Trophoblast cell (in vitro differentiated cells and primary cell): ENCODE measurements around the gene SLC22A5.

Source experiments
- DNase-seq, 2 donors: peaks; one replicate each; pipeline ENCODE4 v3.0.0-alpha.2; 2016
- H2AFZ ChIP-seq: 2 replicates; pipeline ENCODE4 v1.6.1; 2013; ENCODE audit warnings: low read length, moderate library complexity, mild to moderate bottlenecking; ENCODE audit not compliant: insufficient read depth, poor library complexity
- H2AK5ac ChIP-seq: 2 replicates; pipeline ENCODE4 v1.6.1; 2013; ENCODE audit warnings: mild to moderate bottlenecking, low read length
- H2BK120ac ChIP-seq: 2 replicates; pipeline ENCODE4 v1.6.1; 2013; ENCODE audit warnings: low read length, mild to moderate bottlenecking, moderate library complexity; ENCODE audit not compliant: insufficient read depth, poor library complexity
- H2BK12ac ChIP-seq: 2 replicates; pipeline ENCODE4 v1.6.1; 2013; ENCODE audit warnings: mild to moderate bottlenecking, low read length, moderate library complexity
- H2BK5ac ChIP-seq: 2 replicates; pipeline ENCODE4 v1.6.1; 2013; ENCODE audit warnings: low read length, low read depth, moderate library complexity, mild to moderate bottlenecking; ENCODE audit not compliant: poor library complexity
- H3K14ac ChIP-seq: 2 replicates; pipeline ENCODE4 v1.6.1; 2013; ENCODE audit warnings: mild to moderate bottlenecking, low read length
- H3K18ac ChIP-seq: 2 replicates; pipeline ENCODE4 v1.6.1; 2013; ENCODE audit warnings: mild to moderate bottlenecking, low read length
- H3K23ac ChIP-seq: 2 replicates; pipeline ENCODE4 v1.6.1; 2013; ENCODE audit warnings: low read length
- H3K27ac ChIP-seq: 2 replicates; pipeline ENCODE4 v1.5.1; 2013; ENCODE audit warnings: low read depth, mild to moderate bottlenecking, inconsistent platforms, low read length, moderate library complexity
- H3K27me3 ChIP-seq: 2 replicates; pipeline ENCODE4 v1.6.1; 2013; ENCODE audit warnings: inconsistent platforms, mild to moderate bottlenecking, low read length, moderate library complexity; ENCODE audit not compliant: insufficient read depth
- H3K36me3 ChIP-seq, 2 experiments: 1 replicate in 1 of 2; 2 replicates in 1 of 2; pipeline ENCODE4 v1.6.1; 2013; ENCODE audit warnings: low read length in 2 of 2, mild to moderate bottlenecking in 2 of 2, moderate library complexity in 1 of 2; ENCODE audit not compliant: insufficient read depth in 2 of 2, control insufficient read depth in 1 of 2
- H3K4ac ChIP-seq: 2 replicates; pipeline ENCODE4 v1.6.1; 2013; ENCODE audit warnings: low read depth, mild to moderate bottlenecking, low read length, moderate library complexity
- H3K4me1 ChIP-seq, 2 experiments: 1 replicate in 1 of 2; 2 replicates in 1 of 2; pipeline ENCODE4 v1.6.1; 2013; ENCODE audit warnings: low read length in 2 of 2, mild to moderate bottlenecking in 2 of 2, moderate library complexity in 1 of 2; ENCODE audit not compliant: insufficient read depth in 2 of 2, control insufficient read depth in 1 of 2
- H3K4me2 ChIP-seq: 2 replicates; pipeline ENCODE4 v1.6.1; 2013; ENCODE audit warnings: inconsistent platforms, mild to moderate bottlenecking, low read length, moderate library complexity
- H3K4me3 ChIP-seq: 2 replicates; pipeline ENCODE4 v1.5.1; 2013; ENCODE audit warnings: mild to moderate bottlenecking, low read depth, low read length, inconsistent platforms
- H3K79me1 ChIP-seq: one replicate; pipeline ENCODE4 v1.6.1; 2013; ENCODE audit warnings: low read length
- H3K79me2 ChIP-seq: 2 replicates; pipeline ENCODE4 v1.6.1; 2013; ENCODE audit warnings: low read length, mild to moderate bottlenecking; ENCODE audit not compliant: control insufficient read depth, insufficient read depth, poor library complexity
- H3K9ac ChIP-seq: 2 replicates; pipeline ENCODE4 v1.6.1; 2013; ENCODE audit warnings: mild to moderate bottlenecking, low read length
- H3K9me3 ChIP-seq: 2 replicates; pipeline ENCODE4 v1.6.1; 2013; ENCODE audit warnings: low read depth, mild to moderate bottlenecking, control low read depth, inconsistent platforms, low read length; ENCODE audit not compliant: insufficient read depth
- H4K12ac ChIP-seq: 2 replicates; pipeline ENCODE4 v1.6.1; 2013; ENCODE audit warnings: low read depth, mild to moderate bottlenecking, low read length, moderate library complexity
- H4K8ac ChIP-seq: 2 replicates; pipeline ENCODE4 v1.6.1; 2013; ENCODE audit warnings: low read depth, mild to moderate bottlenecking, low read length, moderate library complexity
- H4K91ac ChIP-seq: one replicate; pipeline ENCODE4 v1.6.1; 2013; ENCODE audit warnings: low read depth, mild to moderate bottlenecking, low read length, moderate library complexity
- WGBS: extraction: QIAGEN DNeasy Blood & Tissue Kit; methylation state at CpG from one replicate; pipeline ENCODE4 v1.1.7; 2013; ENCODE audit warnings: missing lambda C conversion rate; ENCODE audit not compliant: insufficient read length, insufficient coverage; ENCODE audit errors: extremely low coverage; 5-methylcytosine and 5-hydroxymethylcytosine counted together

Gene SLC22A5

DNA sequence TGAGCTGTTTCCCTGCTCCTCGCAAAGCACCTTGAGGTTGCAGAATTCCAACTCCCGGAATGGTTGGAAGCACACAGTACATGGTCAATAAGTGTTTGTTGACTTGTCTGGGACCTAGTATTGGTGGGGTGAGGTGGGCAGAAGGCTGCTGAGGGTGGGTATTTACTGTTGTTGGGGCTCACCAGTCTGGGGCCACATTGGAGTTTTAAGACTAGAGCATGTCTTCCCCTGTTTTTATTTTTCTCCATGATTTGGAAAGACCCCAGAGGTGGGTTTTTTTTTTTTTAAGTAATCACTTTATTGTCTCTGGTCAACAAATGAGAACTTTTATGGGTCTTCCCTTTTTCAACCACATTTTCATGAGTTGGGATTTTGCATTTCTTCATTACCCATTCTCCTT, 65.9 kb downstream of the SLC22A5 start:
- H3K4me2 ChIP-seq = no peak overlapping the region
- no CpG with 5 or more reads among the region's 2 CpGs for WGBS

DNA sequence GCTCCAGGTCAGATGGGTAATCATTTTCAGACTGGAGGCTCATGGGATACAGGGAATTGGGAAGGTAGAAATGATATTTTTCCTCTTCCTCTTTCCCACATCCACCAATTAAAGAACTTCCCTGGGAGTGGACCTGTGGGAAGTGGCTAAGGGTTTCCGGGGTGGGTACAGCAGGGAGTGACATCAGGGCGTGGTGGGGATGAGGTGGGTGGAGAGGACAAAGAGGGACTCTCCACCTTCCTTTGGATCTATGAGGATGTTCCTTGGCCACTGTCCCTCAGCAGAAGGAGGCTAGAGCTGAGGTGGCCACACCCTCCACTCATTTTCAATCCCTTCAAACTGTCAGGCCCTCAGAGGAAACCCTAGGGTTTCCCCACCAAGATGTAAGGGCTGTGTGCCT, 66.4 kb downstream of the SLC22A5 start:
- Histone ChIP-seq H3K9me3 (no peaks in the 10 kb centered on the region), H3K4ac (no peak overlapping the region), H3K27me3 (no peaks in the 10 kb centered on the region), H4K91ac (peak overlapping the region; percentile 27), H3K18ac (no peak overlapping the region), H3K4me1 (peaks cover 0 to 11% of the 10 kb centered on the region in 2 experiments), H3K79me1 (peaks cover 2% of the 10 kb centered on the region), H3K9ac (no peak overlapping the region), H4K8ac (no peak overlapping the region), H3K4me3 (no peak overlapping the region), H2BK5ac (no peak overlapping the region), H3K4me2 (no peak overlapping the region), H2BK120ac (no peak overlapping the region), H2AFZ (no peak overlapping the region), H3K36me3 (no peaks in the 10 kb centered on the region), H4K12ac (no peak overlapping the region), H2BK12ac (peak overlapping the region; percentile 66), H2AK5ac (peak overlapping the region; percentile 95), H3K79me2 (no peaks in the 10 kb centered on the region), H3K27ac (no peak overlapping the region), H3K14ac (no peak overlapping the region), H3K23ac (no peak overlapping the region)
- WGBS = no CpG with 5 or more reads among the region's 2 CpGs
- no peak for DNase-seq

More for the DNA sequence above, 65.9 kb downstream of the SLC22A5 start:
- no peaks in the 10 kb centered on the region for H3K36me3 ChIP-seq
- no peak overlapping the region for H3K23ac ChIP-seq
- H2BK12ac ChIP-seq = no peak overlapping the region
- DNase-seq = no peak
- H3K27ac ChIP-seq = no peak overlapping the region
- no peak overlapping the region for H2AFZ ChIP-seq
- H2BK120ac ChIP-seq = no peak overlapping the region
- no peak overlapping the region for H3K9ac ChIP-seq
- no peak overlapping the region for H2AK5ac ChIP-seq
- no peak overlapping the region for H4K8ac ChIP-seq
- no peak overlapping the region for H3K4ac ChIP-seq
- H3K27me3 ChIP-seq = no peaks in the 10 kb centered on the region
- H3K4me1 ChIP-seq = peaks cover 0 to 11% of the 10 kb centered on the region in 2 experiments
- H2BK5ac ChIP-seq = no peak overlapping the region
- no peak overlapping the region for H4K91ac ChIP-seq
- H3K18ac ChIP-seq = no peak overlapping the region
- H3K79me1 ChIP-seq = peaks cover 2% of the 10 kb centered on the region
- no peaks in the 10 kb centered on the region for H3K79me2 ChIP-seq
- H4K12ac ChIP-seq = no peak overlapping the region
- no peaks in the 10 kb centered on the region for H3K9me3 ChIP-seq
- H3K14ac ChIP-seq = no peak overlapping the region
- no peak overlapping the region for H3K4me3 ChIP-seq

DNA sequence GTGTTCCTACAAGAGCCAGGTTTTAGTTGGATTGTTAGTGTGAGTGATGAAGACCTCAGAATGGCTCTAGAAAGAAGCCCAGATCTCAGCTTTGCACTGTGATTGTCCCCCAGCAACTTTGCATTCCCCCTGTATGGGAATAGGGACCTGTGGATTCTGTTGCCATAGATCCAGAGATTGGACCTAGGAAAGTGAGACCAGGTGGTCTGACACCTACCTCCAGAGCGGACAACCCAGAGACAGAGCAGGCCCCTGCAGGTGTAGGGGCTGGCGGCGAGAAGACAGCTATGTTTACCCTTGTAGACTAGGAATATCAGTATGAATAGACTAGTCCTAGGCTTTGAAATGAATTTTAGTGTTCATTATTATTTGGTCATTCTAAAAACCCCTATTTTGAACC, 67.4 kb downstream of the SLC22A5 start:
- DNase-seq = no peak

DNA sequence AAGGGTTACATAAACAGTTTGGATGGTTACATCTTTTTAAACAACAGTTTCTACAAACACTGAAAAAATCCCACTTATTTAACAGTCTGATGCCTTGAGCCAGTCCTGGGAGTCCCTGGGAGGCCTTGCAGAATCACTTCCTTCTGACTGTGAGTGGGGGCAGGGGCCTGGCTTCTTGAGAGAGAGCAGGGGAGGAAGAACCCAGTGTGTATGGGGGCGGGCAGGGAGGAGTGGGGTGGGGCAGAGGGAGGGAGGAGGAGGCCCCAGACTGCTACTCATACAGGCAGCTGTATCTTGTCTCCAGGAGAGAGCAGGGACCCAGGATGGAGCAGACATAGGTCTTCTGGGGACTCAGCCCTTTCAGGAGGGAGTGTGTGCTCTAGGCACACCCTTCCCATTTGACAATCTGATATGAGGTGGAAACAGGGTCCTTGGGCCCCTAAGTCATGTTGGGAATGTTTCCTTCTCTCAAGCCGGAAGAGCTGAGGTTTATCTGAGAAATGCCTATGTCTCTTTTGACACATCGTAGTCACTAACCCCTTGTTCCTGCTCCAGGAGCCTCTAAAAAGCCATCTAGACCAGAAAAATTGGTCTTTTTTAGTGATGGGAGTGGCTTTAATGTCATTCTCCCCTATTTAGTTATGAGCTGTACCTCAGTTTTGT, 68.2 kb downstream of the SLC22A5 start:
- no peak overlapping the region for H2AK5ac ChIP-seq
- no peaks in the 10 kb centered on the region for H3K36me3 ChIP-seq
- peak; percentile 74 to 76 for DNase-seq
- H3K79me1 ChIP-seq = peaks cover 2% of the 10 kb centered on the region
- no peak overlapping the region for H2BK120ac ChIP-seq
- WGBS = no CpG with 5 or more reads among the region's 3 CpGs
- H3K4me2 ChIP-seq = no peak overlapping the region
- no peak overlapping the region for H3K4me3 ChIP-seq
- H3K27me3 ChIP-seq = no peaks in the 10 kb centered on the region
- H4K91ac ChIP-seq = no peak overlapping the region
- H3K14ac ChIP-seq = no peak overlapping the region
- H2BK12ac ChIP-seq = no peak overlapping the region
- H2AFZ ChIP-seq = no peak overlapping the region
- no peak overlapping the region for H3K27ac ChIP-seq
- no peak overlapping the region for H3K9ac ChIP-seq
- H4K8ac ChIP-seq = no peak overlapping the region
- no peak overlapping the region for H3K23ac ChIP-seq
- no peak overlapping the region for H4K12ac ChIP-seq
- H3K4me1 ChIP-seq = peaks cover 0 to 11% of the 10 kb centered on the region in 2 experiments
- no peak overlapping the region for H3K18ac ChIP-seq
- H3K4ac ChIP-seq = no peak overlapping the region
- H3K79me2 ChIP-seq = no peaks in the 10 kb centered on the region
- no peak overlapping the region for H2BK5ac ChIP-seq
- no peaks in the 10 kb centered on the region for H3K9me3 ChIP-seq

More for the DNA sequence above, 67.4 kb downstream of the SLC22A5 start:
- WGBS = no CpG with 5 or more reads among the region's 3 CpGs
- no peak overlapping the region for H3K9ac ChIP-seq
- no peak overlapping the region for H3K23ac ChIP-seq
- H2AFZ ChIP-seq = no peak overlapping the region
- H4K8ac ChIP-seq = no peak overlapping the region
- H2BK5ac ChIP-seq = no peak overlapping the region
- H2BK120ac ChIP-seq = no peak overlapping the region
- no peaks in the 10 kb centered on the region for H3K9me3 ChIP-seq
- no peaks in the 10 kb centered on the region for H3K27me3 ChIP-seq
- H4K91ac ChIP-seq = no peak overlapping the region
- H3K36me3 ChIP-seq = no peaks in the 10 kb centered on the region
- peaks cover 0 to 11% of the 10 kb centered on the region in 2 experiments for H3K4me1 ChIP-seq
- H2AK5ac ChIP-seq = no peak overlapping the region
- no peak overlapping the region for H3K4ac ChIP-seq
- peak overlapping the region; percentile 47 for H2BK12ac ChIP-seq
- H3K79me2 ChIP-seq = no peaks in the 10 kb centered on the region
- H4K12ac ChIP-seq = no peak overlapping the region
- no peak overlapping the region for H3K4me3 ChIP-seq
- H3K18ac ChIP-seq = no peak overlapping the region
- H3K79me1 ChIP-seq = peaks cover 2% of the 10 kb centered on the region
- H3K14ac ChIP-seq = no peak overlapping the region
- H3K27ac ChIP-seq = no peak overlapping the region
- H3K4me2 ChIP-seq = no peak overlapping the region
